CD4-positive, alpha-beta memory T cell (primary cell): ENCODE data around the gene MYRFL. TPM values are rescaled to one million over a fixed set of nuclear protein-coding genes. Genes with fewer than 3 reads are reported as not detected.
"Not testable (repeated sequence)": the region's sequence is repeated elsewhere in the genome, so short reads cannot be mapped to it uniquely, and the experiment has no call there.

ENCODE experiments used
- CTCF ChIA-PET: fragments of 350-600 bp; sonication (Branson Sonifier 250); formaldehyde crosslinking; loops from one replicate; lab custom pipeline; 2021; ENCODE audit warnings: inconsistent platforms; ENCODE audit not compliant: partially characterized antibody; lab: Charles Lee
- POLR2A ChIA-PET: fragments of 350-600 bp; sonication (Branson Sonifier 250); formaldehyde crosslinking; loops from one replicate; lab custom pipeline; 2021; ENCODE audit not compliant: partially characterized antibody; lab: Charles Lee
- DNase-seq, 5 donors: peaks; one replicate each; pipeline versions ENCODE4 v3.0.0 to v3.0.0-alpha.2; 2020 to 2022; ENCODE audit warnings: mixed read lengths in 1 of 5
- H3K27ac ChIP-seq: one replicate; pipeline ENCODE4 v1.7.0; 2013; ENCODE audit warnings: low read depth, low read length
- H3K27me3 ChIP-seq: 2 replicates; pipeline ENCODE4 v1.7.0; 2013; ENCODE audit warnings: mild to moderate bottlenecking, low read length, moderate library complexity; ENCODE audit not compliant: insufficient read depth
- H3K36me3 ChIP-seq: 2 replicates; pipeline ENCODE4 v1.7.0; 2013; ENCODE audit warnings: mild to moderate bottlenecking, low read length, moderate library complexity; ENCODE audit not compliant: insufficient read depth
- H3K4me1 ChIP-seq: 2 replicates; pipeline ENCODE4 v1.7.0; 2013; ENCODE audit warnings: mild to moderate bottlenecking, low read length, moderate library complexity; ENCODE audit not compliant: insufficient read depth
- H3K4me3 ChIP-seq, 2 donors: one replicate each; pipeline ENCODE4 v1.7.0; 2013; ENCODE audit warnings: low read length in 2 of 2, mild to moderate bottlenecking in 1 of 2
- H3K9me3 ChIP-seq, 2 donors: one replicate each; pipeline ENCODE4 v1.7.0; 2013; ENCODE audit warnings: low read length in 2 of 2, control low read depth in 1 of 2; ENCODE audit not compliant: control insufficient read depth in 1 of 2
- H3K27ac Mint-ChIP-seq, 7 donors: one replicate each; pipeline ENCODE4 v1.8.0; 2020 to 2021; ENCODE audit warnings: mixed read lengths in 7 of 7, mild to moderate bottlenecking in 6 of 7, inconsistent platforms in 3 of 7, moderate library complexity in 3 of 7
- H3K27me3 Mint-ChIP-seq, 2 donors: one replicate each; pipeline ENCODE4 v1.8.0; 2020 to 2021; ENCODE audit warnings: mixed read lengths in 2 of 2
- H3K36me3 Mint-ChIP-seq, 2 donors: one replicate each; pipeline ENCODE4 v1.8.0; 2020 to 2021; ENCODE audit warnings: mixed read lengths in 2 of 2, inconsistent platforms in 1 of 2, mild to moderate bottlenecking in 1 of 2
- H3K4me1 Mint-ChIP-seq, 4 donors: one replicate each; pipeline ENCODE4 v1.8.0; 2020 to 2021; ENCODE audit warnings: mixed read lengths in 4 of 4, mild to moderate bottlenecking in 1 of 4
- H3K4me3 Mint-ChIP-seq, 8 donors: one replicate each; pipeline ENCODE4 v1.8.0; 2020 to 2021; ENCODE audit warnings: mixed read lengths in 8 of 8, mild to moderate bottlenecking in 7 of 8, moderate library complexity in 6 of 8, inconsistent platforms in 3 of 8
- H3K9me3 Mint-ChIP-seq, 8 donors: one replicate each; pipeline ENCODE4 v1.8.0; 2020 to 2021; ENCODE audit warnings: mixed read lengths in 8 of 8, mild to moderate bottlenecking in 5 of 8, inconsistent platforms in 3 of 8, moderate library complexity in 1 of 8
- intact Hi-C: fragments of 100-400 bp; cut with micrococcal nuclease; formaldehyde crosslinking; loops from one replicate; pipeline ENCODE4 v1.15.1; 2023
- polyA plus RNA-seq, 2 donors: library from polyadenylated mRNA; unstranded; fragments of 300-500 nt; fragmentation: Illumina TruSeq; gene quantifications; one replicate each; pipeline ENCODE4 v1.2.3, GENCODE V29; 2021
- total RNA-seq, 2 experiments: library from RNA; stranded (reverse); gene quantifications; one replicate each; pipeline ENCODE4 v1.2.3, GENCODE V29; 2021

MYRFL gene
- total and polyA plus RNA-seq, 4 experiments from 2014 or later, result not detected

DNA sequence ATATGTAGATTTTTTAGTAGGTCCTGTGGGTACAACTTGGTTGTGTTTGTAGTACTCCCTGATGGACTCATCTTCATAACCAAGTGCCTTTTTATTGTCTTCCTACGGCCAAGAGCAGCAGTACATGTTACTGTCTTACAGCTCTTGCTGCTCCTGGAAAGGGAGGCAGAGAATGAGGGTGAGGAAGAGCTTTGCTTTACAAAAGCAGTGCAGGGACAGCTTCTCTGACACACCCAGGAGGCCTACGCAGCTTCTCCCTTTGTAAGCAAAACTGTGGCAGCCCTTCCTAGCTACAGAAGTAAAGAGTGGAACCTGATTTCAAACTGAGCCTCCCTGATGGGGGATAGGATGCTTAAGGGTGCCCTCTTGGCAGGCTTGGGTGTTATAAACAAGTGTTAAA lies 18.6 kb downstream of the MYRFL start:
- no peak overlapping the region for H3K27ac Mint-ChIP-seq
- CTCF ChIA-PET, result no interaction called here

DNA sequence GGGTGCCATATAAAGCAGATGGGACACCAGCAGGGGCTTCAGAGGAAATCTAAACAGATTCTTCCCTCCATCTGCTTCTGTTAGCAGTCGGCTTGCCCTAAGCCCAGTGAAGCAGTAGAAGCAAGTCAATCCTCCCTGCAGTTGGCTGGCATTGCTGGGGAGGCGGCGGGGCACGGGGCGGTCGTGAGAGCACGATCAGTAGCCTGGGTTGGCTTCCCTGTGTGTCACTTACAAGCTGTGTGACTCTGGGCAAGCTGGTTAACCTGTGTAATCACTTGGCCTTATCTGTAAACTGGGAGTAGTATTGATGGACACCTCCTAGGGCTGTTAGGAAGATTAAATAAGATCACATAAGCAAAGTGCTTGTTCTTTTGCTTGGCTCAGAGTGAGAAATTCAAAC lies 19.4 kb downstream of the MYRFL start:
- Mint-ChIP-seq H3K9me3 (no peaks in the 10 kb centered on the region), H3K27ac (no peak overlapping the region), H3K4me1 (no peaks in the 10 kb centered on the region), H3K4me3 (no peak overlapping the region), H3K36me3 (no peaks in the 10 kb centered on the region), H3K27me3 (peaks cover 8 to 13% of the 10 kb centered on the region in 2 donors)
- DNase-seq, result no peak
- H3K4me3 ChIP-seq, result no peak overlapping the region
- POLR2A ChIA-PET, result no interaction called here
- intact Hi-C loops, result no loop called here
- H3K9me3 ChIP-seq, result no peaks in the 10 kb centered on the region
- no peaks in the 10 kb centered on the region for H3K27me3 ChIP-seq
- CTCF ChIA-PET, result no interaction called here
- no peak overlapping the region for H3K27ac ChIP-seq
- H3K4me1 ChIP-seq, result no peaks in the 10 kb centered on the region
- no peaks in the 10 kb centered on the region for H3K36me3 ChIP-seq

More for the DNA sequence above, 18.6 kb downstream of the MYRFL start:
- Mint-ChIP-seq H3K9me3 (no peaks in the 10 kb centered on the region), H3K4me1 (no peaks in the 10 kb centered on the region), H3K4me3 (no peak overlapping the region), H3K36me3 (no peaks in the 10 kb centered on the region), H3K27me3 (peaks cover 8 to 13% of the 10 kb centered on the region in 2 donors)
- Histone ChIP-seq H3K36me3 (no peaks in the 10 kb centered on the region), H3K4me3 (no peak overlapping the region), H3K4me1 (no peaks in the 10 kb centered on the region), H3K9me3 (no peaks in the 10 kb centered on the region), H3K27me3 (no peaks in the 10 kb centered on the region), H3K27ac (no peak overlapping the region)
- no peak for DNase-seq
- POLR2A ChIA-PET, result no interaction called here
- intact Hi-C loops, result no loop called here

DNA sequence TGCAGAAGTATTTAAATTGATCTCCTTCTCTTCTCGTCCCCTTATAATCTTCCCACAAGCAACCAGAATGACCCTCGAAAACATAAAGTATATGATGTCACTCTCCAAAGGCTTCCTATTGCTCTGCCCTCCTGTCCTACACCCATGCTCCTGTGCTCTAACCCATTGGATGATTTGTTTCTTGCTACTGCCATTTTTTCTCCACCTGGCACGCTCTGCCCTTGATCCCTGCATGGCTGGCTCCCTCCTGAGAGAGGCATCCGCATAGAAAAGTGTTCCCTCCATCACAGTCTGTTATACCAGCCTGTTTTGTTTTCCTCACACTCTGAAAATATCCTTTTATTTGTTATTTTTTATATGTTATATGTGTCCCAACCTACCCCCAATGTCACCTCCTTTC lies 19.8 kb downstream of the MYRFL start:
- no peaks in the 10 kb centered on the region for H3K4me1 ChIP-seq
- ChIA-PET CTCF (no interaction called here), POLR2A (no interaction called here)
- no peak for DNase-seq
- Mint-ChIP-seq H3K4me1 (no peaks in the 10 kb centered on the region), H3K36me3 (no peaks in the 10 kb centered on the region), H3K9me3 (no peaks in the 10 kb centered on the region), H3K27ac (no peak overlapping the region), H3K27me3 (peaks cover 8 to 15% of the 10 kb centered on the region in 2 donors), H3K4me3 (no peak overlapping the region)
- H3K4me3 ChIP-seq, result no peak overlapping the region
- H3K9me3 ChIP-seq, result no peaks in the 10 kb centered on the region
- intact Hi-C loops, result no loop called here
- no peaks in the 10 kb centered on the region for H3K27me3 ChIP-seq
- no peak overlapping the region for H3K27ac ChIP-seq
- H3K36me3 ChIP-seq, result no peaks in the 10 kb centered on the region

DNA sequence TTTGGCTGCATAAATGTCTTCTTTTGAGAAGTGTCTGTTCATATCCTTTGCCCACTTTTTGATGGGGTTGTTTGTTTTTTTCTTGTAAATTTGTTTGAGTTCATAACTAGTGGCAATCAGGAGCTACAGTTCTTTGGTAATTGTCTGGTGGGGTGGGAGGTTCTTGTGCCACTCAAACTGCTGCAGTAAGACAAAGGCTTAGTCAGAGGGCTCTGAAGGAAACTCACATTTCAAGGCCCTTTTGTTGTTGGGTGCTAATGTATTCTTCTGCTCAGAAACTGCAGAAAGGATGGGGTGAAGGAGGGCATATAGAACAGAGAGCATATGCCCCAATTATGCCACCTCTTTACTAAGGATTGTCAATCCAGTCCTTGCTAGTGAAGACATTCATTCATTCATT lies 21.9 kb downstream of the MYRFL start:
- intact Hi-C loops, result no loop called here
- no peaks in the 10 kb centered on the region for H3K4me1 Mint-ChIP-seq
- ChIA-PET CTCF (no interaction called here), POLR2A (no interaction called here)
- no peaks in the 10 kb centered on the region for H3K9me3 Mint-ChIP-seq
- H3K36me3 ChIP-seq, result no peaks in the 10 kb centered on the region
- H3K27me3 Mint-ChIP-seq, result peaks cover 0 to 16% of the 10 kb centered on the region in 2 donors
- no peak overlapping the region for H3K27ac ChIP-seq
- H3K9me3 ChIP-seq, result no peaks in the 10 kb centered on the region
- DNase-seq, result no peak
- H3K27me3 ChIP-seq, result no peaks in the 10 kb centered on the region
- no peaks in the 10 kb centered on the region for H3K4me1 ChIP-seq
- H3K4me3 ChIP-seq, result no peak overlapping the region
- no peak overlapping the region for H3K4me3 Mint-ChIP-seq
- no peak overlapping the region for H3K27ac Mint-ChIP-seq
- H3K36me3 Mint-ChIP-seq, result no peaks in the 10 kb centered on the region

DNA sequence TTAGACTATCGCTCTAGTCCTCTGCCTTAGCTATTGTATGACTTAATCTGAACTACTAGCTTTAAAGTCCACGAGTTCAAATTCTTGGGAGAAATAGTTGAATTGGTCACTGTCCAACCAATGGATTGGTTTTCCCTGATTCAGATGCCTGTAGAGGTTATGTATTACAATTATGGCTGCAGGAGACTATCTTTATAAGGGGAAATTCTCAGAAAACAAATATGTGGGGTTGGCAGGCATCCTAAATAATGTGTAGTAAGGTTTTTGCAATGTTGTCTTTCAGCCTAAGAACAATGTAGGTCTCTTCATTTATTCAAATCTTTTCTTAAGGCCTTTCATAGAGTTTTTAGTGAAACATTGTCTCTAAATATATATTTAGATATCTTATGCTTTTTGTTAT lies 26.9 kb downstream of the MYRFL start:
- H3K27ac Mint-ChIP-seq, result no peak overlapping the region
- H3K36me3 Mint-ChIP-seq, result no peaks in the 10 kb centered on the region
- peaks cover 0 to 14% (median 9%) of the 10 kb centered on the region in 8 donors for H3K9me3 Mint-ChIP-seq
- CTCF ChIA-PET, result no interaction called here
- H3K9me3 ChIP-seq, result no peaks in the 10 kb centered on the region
- H3K4me1 ChIP-seq, result no peaks in the 10 kb centered on the region
- POLR2A ChIA-PET, result no interaction called here
- intact Hi-C loops, result no loop called here
- H3K27ac ChIP-seq, result no peak overlapping the region
- no peaks in the 10 kb centered on the region for H3K36me3 ChIP-seq
- H3K4me1 Mint-ChIP-seq, result no peaks in the 10 kb centered on the region
- H3K4me3 Mint-ChIP-seq, result no peak overlapping the region
- no peak overlapping the region for H3K4me3 ChIP-seq
- no peaks in the 10 kb centered on the region for H3K27me3 ChIP-seq
- H3K27me3 Mint-ChIP-seq, result peaks cover 0 to 10% of the 10 kb centered on the region in 2 donors
- DNase-seq, result no peak

DNA sequence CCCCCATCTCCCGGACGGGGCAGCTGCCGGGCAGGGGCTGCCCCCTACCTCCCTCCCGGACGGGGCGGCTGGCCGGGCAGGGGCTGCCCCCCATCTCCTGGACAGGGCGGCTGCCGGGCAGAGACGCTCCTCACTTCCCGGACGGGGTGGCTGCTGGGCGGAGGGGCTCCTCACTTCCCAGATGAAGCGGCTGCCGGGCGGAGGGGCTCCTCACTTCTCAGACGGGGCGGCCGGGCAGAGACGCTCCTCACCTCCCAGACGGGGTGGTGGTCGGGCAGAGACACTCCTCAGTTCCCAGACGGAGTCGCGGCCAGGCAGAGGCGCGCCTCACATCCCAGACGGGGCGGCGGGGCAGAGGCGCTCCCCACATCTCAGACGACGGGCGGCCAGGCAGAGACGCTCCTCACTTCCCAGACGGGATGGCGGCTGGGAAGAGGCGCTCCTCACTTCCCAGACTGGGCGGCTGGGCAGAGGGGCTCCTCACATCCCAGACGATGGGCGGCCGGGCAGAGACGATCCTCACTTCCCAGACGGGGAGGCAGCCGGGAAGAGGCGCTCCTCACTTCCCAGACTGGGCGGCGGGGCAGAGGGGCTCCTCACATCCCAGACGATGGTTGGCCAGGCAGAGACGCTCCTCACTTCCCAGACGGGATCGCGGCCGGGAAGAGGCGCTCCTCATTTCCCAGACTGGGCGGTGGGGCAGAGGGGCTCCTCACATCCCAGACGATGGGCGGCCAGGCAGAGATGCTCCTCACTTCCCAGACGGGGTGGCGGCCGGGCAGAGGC lies 28.3 kb downstream of the MYRFL start:
- CTCF ChIA-PET, H3K27ac ChIP-seq, DNase-seq, H3K27ac Mint-ChIP-seq, H3K4me1 Mint-ChIP-seq, H3K4me1 ChIP-seq, intact Hi-C loops, H3K4me3 ChIP-seq, H3K4me3 Mint-ChIP-seq, H3K9me3 ChIP-seq, H3K27me3 Mint-ChIP-seq, H3K36me3 Mint-ChIP-seq, H3K36me3 ChIP-seq, POLR2A ChIA-PET, H3K27me3 ChIP-seq: not testable (repeated sequence)
- H3K9me3 Mint-ChIP-seq, result peaks cover 0 to 17% (median 10%) of the 10 kb centered on the region in 8 donors

DNA sequence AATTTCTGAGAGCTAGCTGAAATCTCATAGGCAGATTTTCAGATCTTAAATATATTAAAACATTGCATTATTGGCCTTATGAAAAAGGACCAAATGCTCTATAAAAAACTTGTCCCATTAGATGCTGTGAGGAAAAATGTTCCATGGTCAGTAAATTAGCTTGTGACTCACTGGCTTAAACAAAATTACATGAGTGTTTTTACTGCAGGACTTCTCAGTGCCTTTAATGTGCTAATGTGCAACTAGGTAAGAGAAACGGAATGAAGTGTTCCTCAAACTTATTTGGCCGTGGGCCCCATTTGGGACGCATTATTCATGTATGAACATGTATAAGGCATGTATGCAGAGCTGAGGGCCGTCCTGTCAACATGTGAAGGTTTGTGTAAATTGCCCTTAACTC lies 41.7 kb downstream of the MYRFL start:
- intact Hi-C loops, result no loop called here
- ChIA-PET CTCF (interaction anchor here (1.5 to 1.8 kb wide), 3 partner anchors 10 to 37 kb away, joined by 3 to 7 read pairs (median 6); no protein-coding TSS in a partner anchor), POLR2A (no interaction called here)
- H3K4me3 ChIP-seq, result no peak overlapping the region
- H3K4me1 ChIP-seq, result no peaks in the 10 kb centered on the region
- no peak for DNase-seq
- Mint-ChIP-seq H3K36me3 (no peaks in the 10 kb centered on the region), H3K27ac (no peak overlapping the region), H3K4me1 (no peaks in the 10 kb centered on the region), H3K9me3 (peaks cover 0 to 8% (median under 1%) of the 10 kb centered on the region in 8 donors), H3K4me3 (no peak overlapping the region), H3K27me3 (peaks cover 2 to 13% of the 10 kb centered on the region in 2 donors)
- H3K9me3 ChIP-seq, result no peaks in the 10 kb centered on the region
- no peaks in the 10 kb centered on the region for H3K36me3 ChIP-seq
- no peaks in the 10 kb centered on the region for H3K27me3 ChIP-seq
- no peak overlapping the region for H3K27ac ChIP-seq
